Measurements from ENCODE around the gene SLC4A4.

DNA sequence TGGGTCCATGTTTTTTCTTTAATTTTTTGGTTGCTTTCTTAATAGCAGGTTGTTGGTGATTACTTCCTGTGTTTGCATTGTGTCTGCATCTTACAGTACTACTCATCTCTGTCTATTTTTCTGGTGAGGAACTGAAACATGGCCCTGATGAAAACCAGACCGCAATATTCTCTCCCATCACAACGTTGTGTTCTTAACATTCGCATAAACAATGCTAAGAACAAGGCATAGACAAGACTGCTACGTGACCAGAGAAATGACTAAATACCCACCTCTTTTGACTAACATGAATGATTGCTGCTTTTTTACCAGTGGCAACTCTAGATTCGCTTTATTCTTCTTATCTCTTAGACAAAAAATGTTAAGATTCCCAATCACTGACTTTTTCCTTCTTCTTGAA, 266.0 kb downstream of the SLC4A4 start:
- TF ChIP-seq, protein P1, sequence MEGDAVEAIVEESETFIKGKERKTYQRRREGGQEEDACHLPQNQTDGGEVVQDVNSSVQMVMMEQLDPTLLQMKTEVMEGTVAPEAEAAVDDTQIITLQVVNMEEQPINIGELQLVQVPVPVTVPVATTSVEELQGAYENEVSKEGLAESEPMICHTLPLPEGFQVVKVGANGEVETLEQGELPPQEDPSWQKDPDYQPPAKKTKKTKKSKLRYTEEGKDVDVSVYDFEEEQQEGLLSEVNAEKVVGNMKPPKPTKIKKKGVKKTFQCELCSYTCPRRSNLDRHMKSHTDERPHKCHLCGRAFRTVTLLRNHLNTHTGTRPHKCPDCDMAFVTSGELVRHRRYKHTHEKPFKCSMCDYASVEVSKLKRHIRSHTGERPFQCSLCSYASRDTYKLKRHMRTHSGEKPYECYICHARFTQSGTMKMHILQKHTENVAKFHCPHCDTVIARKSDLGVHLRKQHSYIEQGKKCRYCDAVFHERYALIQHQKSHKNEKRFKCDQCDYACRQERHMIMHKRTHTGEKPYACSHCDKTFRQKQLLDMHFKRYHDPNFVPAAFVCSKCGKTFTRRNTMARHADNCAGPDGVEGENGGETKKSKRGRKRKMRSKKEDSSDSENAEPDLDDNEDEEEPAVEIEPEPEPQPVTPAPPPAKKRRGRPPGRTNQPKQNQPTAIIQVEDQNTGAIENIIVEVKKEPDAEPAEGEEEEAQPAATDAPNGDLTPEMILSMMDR (IDR thresholded peaks at IDR 0.05), result no peak
- TF ChIP-seq POLR2A (IDR thresholded peaks at IDR 0.05), result no peak
- TF ChIP-seq POLR2AphosphoS5 (IDR thresholded peaks at IDR 0.05), result no peak
